ENCODE results near the gene MSX1.
A peak's percentile ranks its signal among the peaks of the same experiment; 100 is the strongest.

MSX1 gene

GRCh38 chr4:4859325-4859798 lies at the start of gene MSX1:
MSX1 (plus strand) TSS chr4:4859665; CDS start chr4:4859900, 235 bp downstream.
- DNase-seq (ENCODE audit: low read depth), result peak; percentile 88
- peak within 1 kb of the TSS; percentile 94 for H3K4me3 ChIP-seq (ENCODE audit: low read length)
- TF ChIP-seq CTCF (conservative IDR thresholded peaks at IDR 0.05; ENCODE audit: low read length), result no peak

- no peak overlapping the region for H3K4me3 ChIP-seq (ENCODE audit: low read length)
- TF ChIP-seq CTCF (conservative IDR thresholded peaks at IDR 0.05; ENCODE audit: low read length), result no peak
- no peak for DNase-seq (ENCODE audit: low read depth)
These were observed 49.2 kb upstream of the MSX1 start for GRCh38 chr4:4810092-4810774.

GRCh38 chr4:4810778-4811177 lies 48.7 kb upstream of the MSX1 start:
- no peak for DNase-seq (ENCODE audit: low read depth)
- H3K4me3 ChIP-seq (ENCODE audit: low read length), result no peak overlapping the region
- no peak for TF ChIP-seq CTCF (conservative IDR thresholded peaks at IDR 0.05; ENCODE audit: low read length)

- DNase-seq (ENCODE audit: low read depth), result no peak
- no peak overlapping the region for H3K4me3 ChIP-seq (ENCODE audit: low read length)
- no peak for TF ChIP-seq CTCF (conservative IDR thresholded peaks at IDR 0.05; ENCODE audit: low read length)
These were observed 47.2 kb upstream of the MSX1 start for GRCh38 chr4:4812145-4812794.

GRCh38 chr4:4818415-4819212 lies 40.9 kb upstream of the MSX1 start:
- DNase-seq (ENCODE audit: low read depth), result no peak
- no peak for TF ChIP-seq CTCF (conservative IDR thresholded peaks at IDR 0.05; ENCODE audit: low read length)
- no peak overlapping the region for H3K4me3 ChIP-seq (ENCODE audit: low read length)

GRCh38 chr4:4819213-4819606 lies 40.3 kb upstream of the MSX1 start:
- no peak overlapping the region for H3K4me3 ChIP-seq (ENCODE audit: low read length)
- TF ChIP-seq CTCF (conservative IDR thresholded peaks at IDR 0.05; ENCODE audit: low read length), result no peak
- no peak for DNase-seq (ENCODE audit: low read depth)

Data from AG10803 (cell line).